ENCODE results near the gene TRIM14. TPM values are rescaled to one million over a fixed set of nuclear protein-coding genes. Genes with fewer than 3 reads are reported as not detected.
"Not testable (repeated sequence)": the region's sequence is repeated elsewhere in the genome, so short reads cannot be mapped to it uniquely, and the experiment has no call there.

The TRIM14 gene
- polyA plus RNA-seq, 12 donors, result 0.73 to 6.5 (median 1.9) TPM; not detected in 1

GRCh38 chr9:98049288-98050072 is 69.5 kb downstream of the TRIM14 start:
- DNase-seq, result no peak

- DNase-seq, result no peak
Measured at GRCh38 chr9:98047002-98047401, 72.0 kb downstream of the TRIM14 start.

GRCh38 chr9:98046180-98046543 is 72.9 kb downstream of the TRIM14 start:
- no peak for DNase-seq

- no peak for DNase-seq
Measured at GRCh38 chr9:98045234-98046179, 73.5 kb downstream of the TRIM14 start.

GRCh38 chr9:98043915-98044314 is 75.1 kb downstream of the TRIM14 start:
- DNase-seq, result no peak

GRCh38 chr9:98040212-98040611 is 78.8 kb downstream of the TRIM14 start:
- no peak for DNase-seq

- DNase-seq, result no peak
Measured at GRCh38 chr9:98039607-98040017, 79.4 kb downstream of the TRIM14 start.

GRCh38 chr9:98038958-98039357 is 80.1 kb downstream of the TRIM14 start:
- DNase-seq, result no peak

- DNase-seq, result no peak
Measured at GRCh38 chr9:98037357-98037756, 81.7 kb downstream of the TRIM14 start.

- DNase-seq, result peak; percentile 78
Measured at GRCh38 chr9:98034593-98035546, 84.2 kb downstream of the TRIM14 start.

GRCh38 chr9:98031935-98032334 is 87.1 kb downstream of the TRIM14 start:
- no peak for DNase-seq

- DNase-seq, result no peak
Measured at GRCh38 chr9:98031169-98031568, 87.9 kb downstream of the TRIM14 start.

GRCh38 chr9:98024702-98025101 is 94.3 kb downstream of the TRIM14 start:
- no peak for DNase-seq

GRCh38 chr9:98022447-98022846 is 96.6 kb downstream of the TRIM14 start:
- DNase-seq, result no peak

GRCh38 chr9:98021306-98022040 is 97.5 kb downstream of the TRIM14 start:
- no peak for DNase-seq

GRCh38 chr9:98020476-98021145 is 98.4 kb downstream of the TRIM14 start:
- no peak for DNase-seq

- not testable (repeated sequence) for DNase-seq
Measured at GRCh38 chr9:98019869-98020268, 99.2 kb downstream of the TRIM14 start.

Data from muscle of arm (tissue), 12 donors.